Panc1 (cell line): ENCODE results near the gene MCM3AP. TPM values are rescaled to one million over a fixed set of nuclear protein-coding genes. Genes with fewer than 3 reads are reported as not detected.

Experiments used
- ATAC-seq: fragments of 200-7000 bp; cut with Tn5 transposase; 2 replicates; pipeline ENCODE4 v1.9.1; 2020; ENCODE audit warnings: mild to moderate bottlenecking, moderate library complexity
- BruUV-seq: library from RNA; stranded (reverse); fragments of 400-500 nt; replicated peaks from 2 replicates; lab custom pipeline; 2021; lab: Mats Ljungman, UMichigan
- CTCF ChIA-PET: fragments of 300-600 bp; sonication (Branson Sonifier 250); formaldehyde crosslinking; loops from one replicate; lab custom pipeline; 2022; ENCODE audit warnings: antibody characterized with exemption; lab: Charles Lee
- POLR2A ChIA-PET: fragments of 300-600 bp; sonication (Branson Sonifier 250); formaldehyde crosslinking; loops from one replicate; lab custom pipeline; 2022; ENCODE audit warnings: antibody characterized with exemption; lab: Charles Lee
- DNase-seq: peaks from one replicate; pipeline ENCODE4 v3.0.0-alpha.2; 2010; ENCODE audit warnings: low read depth, low spot score
- H3K27ac ChIP-seq: 2 replicates; pipeline ENCODE4 v1.5.1; 2011; ENCODE audit warnings: mild to moderate bottlenecking, low read length, inconsistent platforms
- H3K27me3 ChIP-seq: fragments of 200-500 bp; sonication (Bioruptor generic); 2 replicates; pipeline ENCODE4 v1.6.0; 2014; ENCODE audit warnings: low read length, inconsistent platforms; ENCODE audit not compliant: control insufficient read depth, insufficient read depth
- H3K36me3 ChIP-seq: fragments of 200-500 bp; sonication (Bioruptor generic); 2 replicates; pipeline ENCODE4 v1.5.1; 2014; ENCODE audit warnings: inconsistent platforms, mild to moderate bottlenecking, low read length, moderate library complexity; ENCODE audit not compliant: control insufficient read depth, insufficient read depth
- H3K4me1 ChIP-seq: 2 replicates; pipeline ENCODE4 v1.5.1; 2011; ENCODE audit warnings: inconsistent platforms, mild to moderate bottlenecking, low read length, moderate library complexity; ENCODE audit not compliant: control insufficient read depth, insufficient read depth
- H3K4me3 ChIP-seq, 2 experiments: 2 replicates each; pipeline ENCODE4 v1.5.1; 2011 to 2012; ENCODE audit warnings: low read depth in 2 of 2, low read length in 2 of 2, mild to moderate bottlenecking in 2 of 2, inconsistent platforms in 1 of 2, moderate library complexity in 1 of 2
- H3K9me3 ChIP-seq: fragments of 200-500 bp; sonication (Bioruptor generic); 2 replicates; pipeline ENCODE4 v1.5.1; 2014; ENCODE audit warnings: low read depth, mild to moderate bottlenecking, inconsistent platforms, low read length, moderate library complexity; ENCODE audit not compliant: control insufficient read depth, insufficient read depth
- POLR2AphosphoS5 ChIP-seq: IDR thresholded peaks from 2 replicates; pipeline ENCODE4 v1.6.1; 2012; ENCODE audit warnings: mild to moderate bottlenecking, low read depth, low read length, moderate library complexity
- REST ChIP-seq, 2 experiments: IDR thresholded peaks; 2 replicates each; pipeline ENCODE4 v1.6.1; 2011 to 2012; ENCODE audit warnings: low read depth in 2 of 2, control low read depth in 1 of 2, low read length in 1 of 2, mild to moderate bottlenecking in 1 of 2, moderate library complexity in 1 of 2; ENCODE audit not compliant: insufficient read depth in 1 of 2
- SIN3A ChIP-seq: IDR thresholded peaks from 2 replicates; pipeline ENCODE4 v1.6.1; 2012; ENCODE audit warnings: low read depth, mild to moderate bottlenecking, low read length, moderate library complexity, borderline replicate concordance; ENCODE audit not compliant: insufficient read depth
- TCF7L2 ChIP-seq: IDR thresholded peaks from 2 replicates; pipeline ENCODE4 v1.6.1; 2011; ENCODE audit warnings: mild to moderate bottlenecking, low read depth, low read length, inconsistent platforms
- in situ Hi-C: cut with HindIII; loops from 2 replicates; pipeline ENCODE4 v1.10.0; 2016; ENCODE audit warnings: low sequenced_read_pairs, low pct_unique_long_range_greater_than_20kb
- intact Hi-C: fragments of 100-400 bp; cut with micrococcal nuclease; formaldehyde crosslinking; loops from one replicate; pipeline ENCODE4 v1.10.0; 2022; ENCODE audit not compliant: unreplicated experiment
- total RNA-seq: library from RNA; stranded (reverse); gene quantifications from one replicate; pipeline ENCODE4 v1.2.1, GENCODE V29; 2021; ENCODE audit not compliant: unreplicated experiment
- TF ChIP-seq, protein P1 (sequence below): fragments of 450-650 bp; IDR thresholded peaks from 2 replicates; pipeline ENCODE4 v1.5.1; 2017; ENCODE audit warnings: mild to moderate bottlenecking

MCM3AP gene
- total RNA-seq, 1 experiment from 2014 or later: 95.0 TPM

DNA sequence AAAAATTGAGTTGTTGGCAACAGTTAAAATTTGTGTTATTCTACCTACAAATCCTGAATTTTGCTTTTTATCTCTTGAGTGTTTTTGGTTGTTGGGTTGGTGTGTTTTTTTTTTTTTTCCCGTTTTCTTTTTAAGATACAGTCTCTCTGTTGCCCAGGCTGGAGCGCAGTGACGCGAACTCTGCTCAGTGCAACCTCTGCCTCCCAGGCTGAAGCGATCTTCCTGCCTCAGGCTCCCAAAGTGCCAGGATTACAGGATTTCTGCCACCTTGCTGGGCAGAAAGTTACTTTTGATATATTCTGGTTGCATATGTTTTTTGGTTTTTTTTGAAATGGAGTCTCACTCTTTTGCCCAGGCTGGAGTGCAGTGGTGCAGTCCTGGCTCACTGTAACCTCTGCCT, 42.7 kb upstream of the MCM3AP start:
- Histone ChIP-seq H3K4me1 (peaks cover 12% of the 10 kb centered on the region; the same call in 1 of the 2 replicates), H3K36me3 (peaks cover 2% of the 10 kb centered on the region; the same call in 1 of the 2 replicates), H3K9me3 (no peaks in the 10 kb centered on the region), H3K4me3 (no peak overlapping the region), H3K27ac (no peak overlapping the region), H3K27me3 (no peaks in the 10 kb centered on the region)
- no peak for ATAC-seq
- ChIA-PET POLR2A (no interaction called here), CTCF (no interaction called here)
- no peak for DNase-seq
- in situ Hi-C loops (no loop called here), intact Hi-C loops (no loop called here)
- BruUV-seq: no TSS peak
- TF ChIP-seq TCF7L2 (no peak), POLR2AphosphoS5 (no peak), SIN3A (no peak), REST (IDR thresholded peaks at IDR 0.05; ENCODE audit: insufficient read depth in 1 of 2, low read depth in 2 of 2, low read length in 1 of 2) (no peak)
- TF ChIP-seq, protein P1, sequence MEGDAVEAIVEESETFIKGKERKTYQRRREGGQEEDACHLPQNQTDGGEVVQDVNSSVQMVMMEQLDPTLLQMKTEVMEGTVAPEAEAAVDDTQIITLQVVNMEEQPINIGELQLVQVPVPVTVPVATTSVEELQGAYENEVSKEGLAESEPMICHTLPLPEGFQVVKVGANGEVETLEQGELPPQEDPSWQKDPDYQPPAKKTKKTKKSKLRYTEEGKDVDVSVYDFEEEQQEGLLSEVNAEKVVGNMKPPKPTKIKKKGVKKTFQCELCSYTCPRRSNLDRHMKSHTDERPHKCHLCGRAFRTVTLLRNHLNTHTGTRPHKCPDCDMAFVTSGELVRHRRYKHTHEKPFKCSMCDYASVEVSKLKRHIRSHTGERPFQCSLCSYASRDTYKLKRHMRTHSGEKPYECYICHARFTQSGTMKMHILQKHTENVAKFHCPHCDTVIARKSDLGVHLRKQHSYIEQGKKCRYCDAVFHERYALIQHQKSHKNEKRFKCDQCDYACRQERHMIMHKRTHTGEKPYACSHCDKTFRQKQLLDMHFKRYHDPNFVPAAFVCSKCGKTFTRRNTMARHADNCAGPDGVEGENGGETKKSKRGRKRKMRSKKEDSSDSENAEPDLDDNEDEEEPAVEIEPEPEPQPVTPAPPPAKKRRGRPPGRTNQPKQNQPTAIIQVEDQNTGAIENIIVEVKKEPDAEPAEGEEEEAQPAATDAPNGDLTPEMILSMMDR: no peak

- BruUV-seq: no TSS peak
- H3K36me3 ChIP-seq: peaks cover 2% of the 10 kb centered on the region; the same call in 1 of the 2 replicates
- no peaks in the 10 kb centered on the region for H3K9me3 ChIP-seq
- POLR2A ChIA-PET: no interaction called here
- TF ChIP-seq POLR2AphosphoS5: no peak
- TF ChIP-seq, protein P1: no peak
- TF ChIP-seq TCF7L2: no peak
- no peak for TF ChIP-seq REST (IDR thresholded peaks at IDR 0.05; ENCODE audit: insufficient read depth in 1 of 2, low read depth in 2 of 2, low read length in 1 of 2)
- no peak for TF ChIP-seq SIN3A
- in situ Hi-C loops: no loop called here
- H3K27me3 ChIP-seq: no peaks in the 10 kb centered on the region
- no peak for DNase-seq
- H3K4me1 ChIP-seq: peaks cover 12% of the 10 kb centered on the region; the same call in 1 of the 2 replicates
- no peak overlapping the region for H3K27ac ChIP-seq
- intact Hi-C loops: no loop called here
- CTCF ChIA-PET: no interaction called here
- H3K4me3 ChIP-seq: no peak overlapping the region
- ATAC-seq: no peak
Observed at GRCh38 chr21:46327711-46328110, 42.3 kb upstream of the MCM3AP start.
